Keratinocyte (primary cell): Measurements from ENCODE around the gene C5orf24.

Experiments used
- CTCF ChIP-seq, 3 experiments: IDR thresholded peaks in 1 of 3; conservative IDR thresholded peaks in 1 of 3; optimal IDR thresholded peaks in 1 of 3; 2 replicates in 2 of 3; 3 replicates in 1 of 3; pipeline versions ENCODE3 to v1.5.1; 2011; ENCODE audit warnings: low read length in 3 of 3, mild to moderate bottlenecking in 3 of 3, moderate library complexity in 2 of 3, control low read depth in 1 of 3, inconsistent platforms in 1 of 3; ENCODE audit not compliant: insufficient read depth in 2 of 3; ENCODE audit errors: extremely low read depth in 1 of 3
- EZH2 ChIP-seq: IDR thresholded peaks from one replicate; pipeline ENCODE4 v1.6.1; 2012; ENCODE audit warnings: inconsistent platforms, mild to moderate bottlenecking, low read length, moderate library complexity

- no peak for TF ChIP-seq CTCF (optimal IDR thresholded peaks at IDR 0.05 in 1 of 3, IDR thresholded peaks at IDR 0.05 in 1 of 3, conservative IDR thresholded peaks at IDR 0.05 in 1 of 3; ENCODE audit: extremely low read depth in 1 of 3, insufficient read depth in 2 of 3, low read length in 3 of 3)
- TF ChIP-seq EZH2: no peak
Observed at GRCh38 chr5:134887593-134888159, 41.9 kb downstream of the C5orf24 start.
